NCI-H2081 (cell line): ENCODE results near the gene ARHGEF17.

Experiments used
- DNase-seq, 2 experiments: peaks; one replicate each; lab custom pipeline; 2025; lab: John Stamatoyannopoulos, UW

ARHGEF17 gene

GRCh38 chr11:73291781-73292524, 16.1 kb upstream of the ARHGEF17 start:
- no peak for DNase-seq

- DNase-seq = no peak
These were observed 15.6 kb upstream of the ARHGEF17 start for GRCh38 chr11:73292525-73292894.

DNA sequence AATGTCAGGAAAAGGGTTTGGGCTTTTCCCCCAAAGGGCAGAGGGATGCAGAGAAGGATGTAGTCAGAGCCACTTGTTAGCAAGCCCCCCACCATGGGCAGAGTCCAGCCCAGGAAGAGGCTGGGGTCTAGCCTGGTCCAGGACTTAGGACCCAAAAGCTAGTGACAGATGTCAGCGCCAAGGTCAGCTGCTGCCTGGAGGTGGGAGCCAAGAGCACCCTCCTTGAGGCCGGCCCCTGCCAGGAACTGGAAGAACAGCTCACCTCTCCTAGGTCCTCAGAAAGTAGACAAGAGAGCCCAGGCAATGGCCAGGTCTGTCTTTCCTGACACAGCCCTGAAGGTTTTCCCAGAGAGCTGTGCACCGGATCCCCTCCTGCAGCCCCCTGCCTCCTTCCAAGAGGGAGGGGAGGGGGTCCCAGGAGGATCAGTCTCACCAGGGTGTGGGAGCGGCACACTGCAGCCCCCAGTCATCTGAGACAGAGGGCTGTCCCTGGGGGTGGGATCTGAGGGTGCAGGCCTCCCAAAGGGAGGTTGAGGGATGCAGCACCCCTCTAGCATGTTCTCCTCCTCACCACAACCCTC, 14.6 kb upstream of the ARHGEF17 start:
- DNase-seq = no peak

GRCh38 chr11:73294604-73295003, 13.5 kb upstream of the ARHGEF17 start:
- no peak for DNase-seq

- DNase-seq = peak; percentile 4 to 45
These were observed 12.7 kb upstream of the ARHGEF17 start for GRCh38 chr11:73295241-73295995.

- no peak for DNase-seq
These were observed 12.1 kb upstream of the ARHGEF17 start for GRCh38 chr11:73295996-73296318.

DNA sequence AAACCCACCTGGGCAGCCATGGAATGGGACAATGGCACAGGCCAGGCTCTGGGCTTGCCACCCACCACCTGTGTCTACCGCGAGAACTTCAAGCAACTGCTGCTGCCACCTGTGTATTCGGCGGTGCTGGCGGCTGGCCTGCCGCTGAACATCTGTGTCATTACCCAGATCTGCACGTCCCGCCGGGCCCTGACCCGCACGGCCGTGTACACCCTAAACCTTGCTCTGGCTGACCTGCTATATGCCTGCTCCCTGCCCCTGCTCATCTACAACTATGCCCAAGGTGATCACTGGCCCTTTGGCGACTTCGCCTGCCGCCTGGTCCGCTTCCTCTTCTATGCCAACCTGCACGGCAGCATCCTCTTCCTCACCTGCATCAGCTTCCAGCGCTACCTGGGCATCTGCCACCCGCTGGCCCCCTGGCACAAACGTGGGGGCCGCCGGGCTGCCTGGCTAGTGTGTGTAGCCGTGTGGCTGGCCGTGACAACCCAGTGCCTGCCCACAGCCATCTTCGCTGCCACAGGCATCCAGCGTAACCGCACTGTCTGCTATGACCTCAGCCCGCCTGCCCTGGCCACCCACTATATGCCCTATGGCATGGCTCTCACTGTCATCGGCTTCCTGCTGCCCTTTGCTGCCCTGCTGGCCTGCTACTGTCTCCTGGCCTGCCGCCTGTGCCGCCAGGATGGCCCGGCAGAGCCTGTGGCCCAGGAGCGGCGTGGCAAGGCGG, 11.4 kb upstream of the ARHGEF17 start:
- no peak for DNase-seq

- no peak for DNase-seq
These were observed 10.9 kb upstream of the ARHGEF17 start for GRCh38 chr11:73297231-73297590.

DNA sequence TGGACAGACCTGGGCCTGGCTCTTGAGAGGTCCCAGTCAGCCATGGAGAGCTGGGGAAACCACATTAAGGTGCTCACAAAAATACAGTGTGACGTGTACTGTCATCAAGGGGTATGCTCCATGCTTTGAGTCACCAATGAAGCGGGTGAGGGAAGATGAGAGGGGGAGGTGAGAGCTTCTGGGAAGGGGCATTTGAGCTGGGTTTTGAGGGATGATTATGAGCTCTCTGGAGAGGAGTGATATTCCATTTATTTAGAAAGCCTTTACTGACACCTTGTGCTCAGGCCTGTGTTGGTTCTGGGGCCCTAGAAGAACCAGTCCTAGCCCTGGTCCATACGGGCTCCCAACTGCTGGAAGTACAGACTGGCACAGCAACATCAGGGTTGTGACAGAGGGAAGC, 10.4 kb upstream of the ARHGEF17 start:
- no peak for DNase-seq

GRCh38 chr11:73298233-73298632, 9.8 kb upstream of the ARHGEF17 start:
- no peak for DNase-seq

DNA sequence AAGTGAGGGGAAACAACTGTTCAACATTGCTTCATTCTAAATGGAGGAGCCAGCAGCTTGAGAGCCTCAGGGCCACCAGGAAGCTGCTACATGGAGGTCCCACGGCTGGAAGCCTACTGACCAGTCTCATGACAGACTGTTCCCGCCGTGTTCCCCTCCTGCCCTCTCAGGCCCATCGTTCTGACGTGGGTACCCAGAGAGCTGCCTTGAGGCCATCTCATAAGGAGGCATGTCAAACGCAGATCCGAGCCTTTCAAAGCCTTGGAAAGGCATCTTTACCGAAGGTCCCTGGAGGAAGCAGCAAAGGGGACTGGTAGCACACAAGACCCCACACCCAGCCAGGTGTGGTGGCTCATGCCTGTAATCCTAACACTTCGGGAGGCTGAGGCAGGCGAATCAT, 8.3 kb upstream of the ARHGEF17 start:
- no peak for DNase-seq

GRCh38 chr11:73306069-73306841, 1.8 kb upstream of the ARHGEF17 start:
- DNase-seq = no peak

DNA sequence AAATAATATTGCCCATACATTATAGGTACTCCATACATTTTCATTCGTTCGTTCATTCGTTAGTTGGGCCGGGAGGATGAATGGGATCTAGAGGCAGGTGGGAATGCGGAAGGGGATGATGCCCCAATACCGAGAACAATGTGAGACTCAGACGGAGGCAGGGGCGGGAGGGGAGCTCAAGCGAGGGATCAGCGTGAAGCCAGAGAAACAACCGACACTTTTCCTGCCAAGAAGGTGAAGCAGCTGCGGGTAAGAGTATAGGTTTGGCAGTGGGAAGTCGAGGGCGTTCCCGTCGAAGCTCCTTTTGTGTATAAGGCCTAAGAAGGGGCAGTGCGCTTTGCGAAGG, 1.1 kb upstream of the ARHGEF17 start:
- DNase-seq = no peak

- peak; percentile 91 to 95 for DNase-seq
These were observed 613 bp upstream of the ARHGEF17 start for GRCh38 chr11:73307323-73308002.

DNA sequence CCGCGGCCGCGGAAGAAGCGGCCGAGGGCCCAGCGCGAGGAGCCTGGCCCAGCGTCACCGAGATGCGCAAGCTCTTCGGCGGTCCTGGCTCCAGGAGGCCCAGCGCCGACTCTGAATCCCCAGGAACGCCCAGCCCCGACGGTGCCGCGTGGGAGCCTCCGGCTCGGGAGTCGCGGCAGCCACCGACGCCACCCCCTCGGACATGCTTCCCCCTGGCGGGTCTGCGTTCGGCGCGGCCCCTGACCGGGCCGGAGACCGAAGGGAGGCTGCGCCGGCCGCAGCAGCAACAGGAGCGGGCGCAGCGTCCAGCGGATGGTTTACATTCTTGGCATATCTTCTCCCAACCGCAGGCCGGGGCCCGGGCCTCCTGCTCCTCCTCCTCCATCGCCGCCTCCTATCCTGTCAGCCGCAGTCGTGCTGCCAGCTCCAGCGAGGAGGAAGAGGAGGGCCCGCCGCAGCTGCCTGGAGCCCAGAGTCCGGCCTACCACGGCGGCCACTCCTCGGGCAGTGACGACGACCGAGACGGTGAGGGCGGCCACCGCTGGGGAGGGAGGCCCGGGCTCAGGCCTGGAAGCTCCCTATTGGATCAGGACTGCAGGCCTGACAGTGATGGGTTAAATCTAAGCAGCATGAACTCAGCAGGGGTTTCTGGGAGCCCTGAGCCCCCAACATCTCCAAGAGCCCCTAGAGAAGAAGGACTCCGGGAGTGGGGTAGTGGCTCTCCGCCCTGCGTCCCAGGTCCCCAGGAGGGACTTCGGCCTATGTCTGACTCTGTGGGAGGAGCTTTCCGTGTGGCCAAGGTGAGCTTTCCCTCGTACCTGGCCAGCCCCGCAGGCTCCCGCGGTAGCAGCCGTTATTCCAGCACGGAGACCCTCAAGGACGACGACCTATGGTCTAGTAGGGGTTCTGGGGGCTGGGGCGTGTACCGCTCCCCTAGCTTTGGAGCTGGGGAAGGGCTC, 1.2 kb downstream of the ARHGEF17 start:
- no peak for DNase-seq

GRCh38 chr11:73310076-73310475, 2.0 kb downstream of the ARHGEF17 start:
- no peak for DNase-seq

DNA sequence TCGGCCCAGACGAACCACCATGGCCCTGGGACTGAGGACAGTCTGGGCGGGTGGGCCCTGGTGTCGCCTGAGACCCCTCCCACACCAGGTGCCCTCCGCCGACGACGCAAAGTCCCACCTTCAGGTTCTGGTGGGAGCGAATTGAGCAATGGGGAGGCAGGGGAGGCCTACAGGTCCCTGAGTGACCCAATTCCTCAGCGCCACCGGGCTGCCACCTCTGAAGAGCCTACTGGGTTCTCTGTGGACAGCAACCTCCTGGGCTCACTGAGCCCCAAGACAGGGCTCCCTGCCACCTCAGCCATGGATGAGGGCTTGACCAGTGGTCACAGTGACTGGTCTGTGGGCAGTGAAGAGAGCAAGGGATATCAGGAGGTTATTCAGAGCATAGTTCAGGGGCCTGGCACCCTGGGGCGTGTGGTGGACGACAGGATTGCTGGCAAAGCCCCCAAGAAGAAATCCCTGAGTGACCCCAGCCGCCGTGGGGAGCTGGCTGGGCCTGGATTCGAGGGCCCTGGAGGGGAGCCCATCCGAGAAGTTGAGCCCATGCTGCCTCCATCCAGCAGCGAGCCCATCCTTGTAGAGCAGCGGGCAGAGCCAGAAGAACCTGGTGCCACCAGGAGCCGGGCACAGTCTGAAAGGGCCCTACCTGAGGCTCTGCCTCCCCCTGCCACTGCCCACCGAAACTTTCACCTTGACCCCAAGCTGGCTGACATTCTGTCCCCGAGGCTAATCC, 2.8 kb downstream of the ARHGEF17 start:
- no peak for DNase-seq

DNA sequence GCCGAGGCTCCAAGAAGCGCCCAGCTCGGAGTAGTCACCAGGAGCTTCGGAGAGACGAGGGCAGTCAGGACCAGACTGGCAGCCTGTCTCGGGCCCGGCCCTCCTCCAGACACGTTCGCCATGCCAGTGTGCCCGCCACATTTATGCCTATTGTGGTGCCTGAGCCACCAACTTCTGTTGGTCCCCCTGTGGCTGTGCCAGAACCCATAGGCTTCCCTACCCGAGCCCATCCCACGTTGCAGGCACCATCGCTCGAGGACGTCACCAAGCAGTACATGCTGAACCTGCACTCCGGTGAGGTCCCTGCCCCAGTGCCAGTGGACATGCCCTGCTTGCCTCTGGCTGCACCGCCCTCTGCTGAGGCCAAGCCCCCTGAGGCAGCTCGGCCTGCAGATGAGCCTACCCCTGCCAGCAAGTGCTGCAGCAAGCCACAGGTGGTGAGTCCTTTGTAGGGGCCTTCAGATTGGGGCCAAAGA, 3.4 kb downstream of the ARHGEF17 start:
- no peak for DNase-seq

DNA sequence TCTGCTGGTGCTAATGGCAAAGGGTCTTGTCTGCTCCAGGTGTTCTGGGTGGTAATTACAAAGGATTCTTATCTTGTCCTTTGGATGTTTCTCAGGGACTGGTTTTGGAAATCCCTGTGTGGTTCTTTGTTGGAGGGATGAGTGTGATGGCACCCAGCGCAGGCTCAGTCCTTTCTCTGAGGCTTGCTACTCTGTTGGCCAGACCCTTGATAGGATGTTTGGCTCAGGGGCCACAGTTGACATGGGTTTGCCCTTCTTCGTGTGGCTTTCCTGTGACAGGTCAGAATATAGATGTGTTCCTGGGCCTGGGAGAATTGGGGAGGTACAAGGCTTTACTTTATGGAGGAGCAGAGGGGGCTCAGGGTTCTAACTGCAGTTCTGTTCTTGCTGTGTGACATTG, 4.0 kb downstream of the ARHGEF17 start:
- DNase-seq = no peak
